Measurements from ENCODE around the gene P4HA3. TPM values are rescaled to one million over a fixed set of nuclear protein-coding genes. Genes with fewer than 3 reads are reported as not detected.

P4HA3 gene
- total and polyA plus RNA-seq, 12 donors, result 0.52 to 2.9 (median 1.0) TPM; not detected in 1

DNA sequence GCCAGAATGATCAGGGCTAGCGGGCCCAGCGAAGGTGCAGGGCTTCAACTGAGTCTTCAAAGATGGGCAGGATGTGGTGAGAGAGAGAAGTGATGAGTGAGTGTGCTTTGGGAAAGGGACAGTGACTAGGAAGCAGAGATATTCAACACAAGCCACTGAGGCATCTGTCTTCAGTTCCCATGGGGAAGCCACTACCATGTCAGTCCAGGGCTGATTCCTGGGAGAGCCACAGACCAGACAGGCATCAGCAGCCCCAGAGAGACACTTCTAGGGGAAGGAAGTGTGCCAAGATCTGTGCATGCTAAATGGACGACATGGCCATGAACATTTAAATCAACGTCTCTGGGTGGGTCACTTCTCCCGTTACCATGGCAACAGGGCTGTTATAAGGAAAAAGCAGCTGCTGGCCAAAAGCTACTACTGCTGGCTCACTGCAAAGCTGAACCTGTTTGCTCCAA is 28.5 kb downstream of the P4HA3 start:
- peaks cover 0 to 7% of the 10 kb centered on the region in 2 donors for H3K4me1 ChIP-seq (replicated peaks in 1 of 2)
- intact Hi-C loops (cut with DNase I), result no loop called here
- no peak overlapping the region for H3K4me3 ChIP-seq
- H3K27ac ChIP-seq, result no peak overlapping the region
- no peaks in the 10 kb centered on the region for H3K9me3 ChIP-seq (replicated peaks in 1 of 3)
- DNase-seq, result no peak
- no peaks in the 10 kb centered on the region for H3K27me3 ChIP-seq
- no peaks in the 10 kb centered on the region for H3K36me3 ChIP-seq (replicated peaks in 1 of 2)
- TF ChIP-seq, protein P1, sequence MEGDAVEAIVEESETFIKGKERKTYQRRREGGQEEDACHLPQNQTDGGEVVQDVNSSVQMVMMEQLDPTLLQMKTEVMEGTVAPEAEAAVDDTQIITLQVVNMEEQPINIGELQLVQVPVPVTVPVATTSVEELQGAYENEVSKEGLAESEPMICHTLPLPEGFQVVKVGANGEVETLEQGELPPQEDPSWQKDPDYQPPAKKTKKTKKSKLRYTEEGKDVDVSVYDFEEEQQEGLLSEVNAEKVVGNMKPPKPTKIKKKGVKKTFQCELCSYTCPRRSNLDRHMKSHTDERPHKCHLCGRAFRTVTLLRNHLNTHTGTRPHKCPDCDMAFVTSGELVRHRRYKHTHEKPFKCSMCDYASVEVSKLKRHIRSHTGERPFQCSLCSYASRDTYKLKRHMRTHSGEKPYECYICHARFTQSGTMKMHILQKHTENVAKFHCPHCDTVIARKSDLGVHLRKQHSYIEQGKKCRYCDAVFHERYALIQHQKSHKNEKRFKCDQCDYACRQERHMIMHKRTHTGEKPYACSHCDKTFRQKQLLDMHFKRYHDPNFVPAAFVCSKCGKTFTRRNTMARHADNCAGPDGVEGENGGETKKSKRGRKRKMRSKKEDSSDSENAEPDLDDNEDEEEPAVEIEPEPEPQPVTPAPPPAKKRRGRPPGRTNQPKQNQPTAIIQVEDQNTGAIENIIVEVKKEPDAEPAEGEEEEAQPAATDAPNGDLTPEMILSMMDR (IDR thresholded peaks at IDR 0.05), result no peak
- TF ChIP-seq POLR2A (IDR thresholded peaks at IDR 0.05), result no peak
- 59 to 64% (median 63%) methylated on average over 5 of the region's 5 CpGs for WGBS, 4 donors

DNA sequence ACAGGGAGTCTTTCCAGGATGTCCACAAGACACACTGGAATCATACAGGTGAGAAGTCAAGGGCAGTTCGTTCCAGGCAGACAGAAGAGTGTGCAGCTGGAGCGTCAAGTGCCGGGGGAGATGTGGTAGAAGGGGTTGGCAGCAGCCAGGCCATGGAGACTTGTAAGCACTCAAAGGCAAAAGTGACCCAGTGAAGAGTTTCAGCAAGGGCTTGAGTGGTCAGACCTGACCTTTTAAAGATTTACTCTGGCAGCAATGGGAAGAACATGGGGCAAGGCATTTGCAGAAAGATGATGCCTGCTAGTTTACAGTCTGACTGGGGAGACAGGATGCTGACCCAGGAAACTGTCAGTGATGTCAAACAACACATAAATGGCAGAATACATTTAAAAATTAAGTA is 29.0 kb downstream of the P4HA3 start:
- no peak overlapping the region for H3K27ac ChIP-seq

DNA sequence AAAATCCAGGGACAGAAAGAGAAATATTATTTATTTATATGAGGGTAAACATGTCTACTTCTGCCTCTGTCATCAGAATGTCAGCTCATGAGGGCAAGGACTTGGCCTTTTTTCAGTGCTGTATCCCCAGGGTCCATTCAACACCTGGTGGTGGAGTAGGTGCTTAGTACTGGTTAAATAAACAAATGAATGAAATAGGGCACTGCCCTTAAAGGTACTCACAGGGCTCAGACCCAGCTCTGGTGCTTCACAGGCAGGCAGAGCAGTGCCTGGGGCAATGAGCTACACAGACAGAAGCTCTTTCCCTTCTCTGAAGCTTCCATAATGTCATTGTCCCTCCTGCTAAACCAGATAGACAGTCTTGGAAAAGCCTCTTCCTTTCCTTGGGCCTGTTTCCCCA is 30.9 kb downstream of the P4HA3 start:
- intact Hi-C loops (cut with DNase I), result no loop called here
- TF ChIP-seq, protein P1 (IDR thresholded peaks at IDR 0.05), result no peak
- no peak for TF ChIP-seq POLR2A (IDR thresholded peaks at IDR 0.05)
- H3K4me1 ChIP-seq (replicated peaks in 1 of 2), result peaks cover 0 to 7% of the 10 kb centered on the region in 2 donors
- H3K9me3 ChIP-seq (replicated peaks in 1 of 3), result no peaks in the 10 kb centered on the region
- no peak overlapping the region for H3K4me3 ChIP-seq
- no peak overlapping the region for H3K27ac ChIP-seq
- H3K36me3 ChIP-seq (replicated peaks in 1 of 2), result no peaks in the 10 kb centered on the region
- H3K27me3 ChIP-seq, result no peaks in the 10 kb centered on the region
- DNase-seq, result no peak

More for the DNA sequence above, 29.0 kb downstream of the P4HA3 start:
- Histone ChIP-seq H3K27me3 (no peaks in the 10 kb centered on the region), H3K36me3 (replicated peaks in 1 of 2) (no peaks in the 10 kb centered on the region), H3K9me3 (replicated peaks in 1 of 3) (no peaks in the 10 kb centered on the region), H3K4me1 (replicated peaks in 1 of 2) (peaks cover 0 to 7% of the 10 kb centered on the region in 2 donors), H3K4me3 (no peak overlapping the region)
- TF ChIP-seq, protein P1 (IDR thresholded peaks at IDR 0.05), result no peak
- TF ChIP-seq POLR2A (IDR thresholded peaks at IDR 0.05), result no peak
- WGBS, 4 donors, result 73 to 90% (median 80%) methylated on average over 3 of the region's 3 CpGs
- no peak for DNase-seq
- intact Hi-C loops (cut with DNase I), result no loop called here

DNA sequence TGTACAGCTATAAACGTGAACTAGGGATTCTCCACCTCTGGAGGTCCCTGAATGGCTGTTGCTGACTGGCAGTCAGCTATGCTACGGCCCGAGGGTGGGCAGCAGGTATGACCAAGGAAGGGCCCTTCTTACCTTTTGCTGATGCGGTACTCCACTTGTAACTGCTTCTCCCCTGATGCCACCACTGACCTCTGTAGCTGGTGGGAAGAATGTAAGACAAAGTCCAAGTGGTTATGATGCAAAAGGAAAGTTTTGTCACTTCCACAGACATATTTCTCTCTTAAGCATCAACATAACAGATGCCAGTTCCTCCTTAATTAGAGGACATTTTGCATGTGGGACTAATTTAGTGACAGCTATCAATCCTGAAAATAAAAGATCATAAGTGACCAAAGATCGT is 32.2 kb downstream of the P4HA3 start:
- TF ChIP-seq POLR2A (IDR thresholded peaks at IDR 0.05), result no peak
- TF ChIP-seq, protein P1 (IDR thresholded peaks at IDR 0.05), result no peak
- intact Hi-C loops (cut with DNase I), result no loop called here
- no peaks in the 10 kb centered on the region for H3K36me3 ChIP-seq (replicated peaks in 1 of 2)
- peaks cover 0 to 7% of the 10 kb centered on the region in 2 donors for H3K4me1 ChIP-seq (replicated peaks in 1 of 2)
- no peak for DNase-seq
- no peaks in the 10 kb centered on the region for H3K27me3 ChIP-seq
- peak overlapping the region in 2 of 5 donors; percentile 45 to 76 for H3K27ac ChIP-seq
- H3K9me3 ChIP-seq (replicated peaks in 1 of 3), result no peaks in the 10 kb centered on the region
- 79 to 91% (median 85%) methylated on average over 5 of the region's 5 CpGs for whole genome bisulfite sequencing, 4 donors
- no peak overlapping the region for H3K4me3 ChIP-seq

Measured in adrenal gland (tissue), 12 donors.